Measurements from ENCODE around the gene HMGCL.
"Not testable (repeated sequence)": the region's sequence is repeated elsewhere in the genome, so short reads cannot be mapped to it uniquely, and the experiment has no call there.

HMGCL gene

GRCh38 chr1:23797478-23798448 lies 27.5 kb downstream of the HMGCL start:
- TF ChIP-seq CTCF (IDR thresholded peaks at IDR 0.05; ENCODE audit: borderline replicate concordance, insufficient read depth, low read depth, low read length): no peak
- H3K4me3 ChIP-seq (ENCODE audit: low read depth, low read length): no peak overlapping the region

- no peak overlapping the region for H3K4me3 ChIP-seq (ENCODE audit: low read depth, low read length)
- TF ChIP-seq CTCF (IDR thresholded peaks at IDR 0.05; ENCODE audit: borderline replicate concordance, insufficient read depth, low read depth, low read length): no peak
Measured at GRCh38 chr1:23796466-23797271, 28.6 kb downstream of the HMGCL start.

- no peak for TF ChIP-seq CTCF (IDR thresholded peaks at IDR 0.05; ENCODE audit: borderline replicate concordance, insufficient read depth, low read depth, low read length)
- no peak overlapping the region for H3K4me3 ChIP-seq (ENCODE audit: low read depth, low read length)
Measured at GRCh38 chr1:23795676-23796465, 29.4 kb downstream of the HMGCL start.

- not testable (repeated sequence) for H3K4me3 ChIP-seq (ENCODE audit: low read depth, low read length)
Measured at GRCh38 chr1:23794732-23795182, 30.5 kb downstream of the HMGCL start.

DNA sequence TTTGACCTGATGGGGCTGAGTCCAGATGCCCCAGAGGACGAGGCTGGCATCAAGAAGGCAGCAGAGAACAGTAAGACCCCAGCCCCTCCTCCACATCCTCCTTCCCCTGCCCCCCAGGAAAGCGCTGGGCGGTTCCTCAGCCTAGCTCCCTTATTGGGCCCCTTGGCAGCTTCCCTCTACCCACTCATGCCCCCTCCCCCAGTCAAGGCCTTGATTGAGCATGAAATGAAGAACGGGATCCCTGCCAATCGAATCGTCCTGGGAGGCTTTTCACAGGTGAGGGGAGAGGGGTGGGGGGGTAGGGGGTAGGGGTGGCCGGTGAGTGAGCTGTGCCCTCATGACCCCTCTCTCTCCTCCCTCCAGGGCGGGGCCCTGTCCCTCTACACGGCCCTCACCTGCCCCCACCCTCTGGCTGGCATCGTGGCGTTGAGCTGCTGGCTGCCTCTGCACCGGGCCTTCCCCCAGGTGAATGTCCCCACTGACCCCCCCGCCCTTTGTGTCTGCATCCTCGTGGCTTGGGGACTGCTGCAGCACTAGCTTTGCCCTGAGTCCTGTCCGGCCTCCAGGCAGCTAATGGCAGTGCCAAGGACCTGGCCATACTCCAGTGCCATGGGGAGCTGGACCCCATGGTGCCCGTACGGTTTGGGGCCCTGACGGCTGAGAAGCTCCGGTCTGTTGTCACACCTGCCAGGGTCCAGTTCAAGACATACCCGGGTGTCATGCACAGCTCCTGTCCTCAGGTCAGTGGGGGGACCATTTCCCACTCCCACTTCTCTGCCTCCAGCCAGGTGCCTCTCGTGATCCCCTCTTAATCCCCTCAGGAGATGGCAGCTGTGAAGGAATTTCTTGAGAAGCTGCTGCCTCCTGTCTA lies 31.1 kb downstream of the HMGCL start:
- no peak overlapping the region for H3K4me3 ChIP-seq (ENCODE audit: low read depth, low read length)
- TF ChIP-seq CTCF (IDR thresholded peaks at IDR 0.05; ENCODE audit: borderline replicate concordance, insufficient read depth, low read depth, low read length): no peak

GRCh38 chr1:23793018-23793781 lies 32.0 kb downstream of the HMGCL start:
- no peak overlapping the region for H3K4me3 ChIP-seq (ENCODE audit: low read depth, low read length)

More at GRCh38 chr1:23793018-23793781, 32.0 kb downstream of the HMGCL start:
- TF ChIP-seq CTCF (IDR thresholded peaks at IDR 0.05; ENCODE audit: borderline replicate concordance, insufficient read depth, low read depth, low read length): no peak

Data from GM12875 (cell line).